GM18508 (cell line): ENCODE results near the gene KLHL29.

ENCODE experiments used
- ATAC-seq: cut with Tn5 transposase; IDR thresholded peaks from one replicate; pipeline ENCODE4 v1.9.1; 2021; ENCODE audit warnings: moderate number of reproducible peaks; ENCODE audit not compliant: insufficient read depth, unreplicated experiment

Gene KLHL29

DNA sequence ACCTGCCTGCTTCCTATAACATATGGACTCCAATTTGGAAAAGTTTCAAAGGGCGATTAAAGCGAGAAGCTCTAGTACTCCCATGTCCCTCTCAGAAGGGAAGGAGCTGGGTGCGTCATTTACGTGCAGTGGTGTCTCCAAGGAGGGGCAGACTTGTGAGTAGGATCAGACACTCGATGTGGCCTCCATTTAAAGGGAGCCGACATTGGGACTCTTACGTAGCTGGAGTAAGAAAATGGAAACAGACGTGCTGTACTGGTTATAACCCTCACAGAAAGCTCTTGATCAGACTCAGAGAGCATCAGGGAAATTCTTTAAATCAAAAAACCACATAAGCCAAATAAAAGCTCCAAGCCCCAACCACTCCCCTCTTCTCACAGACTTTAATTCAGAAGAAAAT is 198.5 kb downstream of the KLHL29 start:
- no peak for ATAC-seq

DNA sequence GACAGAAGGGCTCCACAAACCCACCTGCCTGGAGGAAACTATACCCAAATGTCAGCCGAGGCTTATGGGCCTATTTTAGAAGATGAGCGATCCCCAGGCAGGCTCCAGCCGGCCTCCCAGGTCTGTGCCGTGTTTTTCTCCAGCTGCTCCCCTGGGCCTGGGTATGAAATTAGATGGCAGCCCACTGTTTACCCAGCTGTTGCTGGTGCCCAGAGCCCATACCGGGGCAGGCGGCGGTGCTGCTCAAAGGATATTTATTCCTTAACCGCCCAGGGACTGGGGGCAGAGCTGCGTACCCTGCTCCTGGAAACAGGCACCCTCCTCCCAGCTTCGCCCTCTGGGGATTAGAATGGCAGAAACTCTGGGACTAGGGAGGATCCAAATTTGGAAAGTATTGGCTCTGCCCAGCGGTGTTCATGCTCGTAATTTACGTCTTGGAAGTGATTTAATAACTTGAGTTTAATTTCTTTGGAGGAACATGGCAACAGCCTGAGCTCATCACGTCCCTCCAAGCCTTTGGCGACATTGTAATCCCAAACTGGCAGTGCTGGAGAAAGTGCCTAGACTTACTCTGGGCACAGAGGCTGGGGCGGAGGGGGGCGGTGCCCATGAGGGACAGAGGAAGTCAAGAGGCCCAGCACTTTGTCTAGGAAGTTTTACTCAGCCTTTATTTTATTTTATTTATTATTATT is 199.2 kb downstream of the KLHL29 start:
- ATAC-seq = no peak

DNA sequence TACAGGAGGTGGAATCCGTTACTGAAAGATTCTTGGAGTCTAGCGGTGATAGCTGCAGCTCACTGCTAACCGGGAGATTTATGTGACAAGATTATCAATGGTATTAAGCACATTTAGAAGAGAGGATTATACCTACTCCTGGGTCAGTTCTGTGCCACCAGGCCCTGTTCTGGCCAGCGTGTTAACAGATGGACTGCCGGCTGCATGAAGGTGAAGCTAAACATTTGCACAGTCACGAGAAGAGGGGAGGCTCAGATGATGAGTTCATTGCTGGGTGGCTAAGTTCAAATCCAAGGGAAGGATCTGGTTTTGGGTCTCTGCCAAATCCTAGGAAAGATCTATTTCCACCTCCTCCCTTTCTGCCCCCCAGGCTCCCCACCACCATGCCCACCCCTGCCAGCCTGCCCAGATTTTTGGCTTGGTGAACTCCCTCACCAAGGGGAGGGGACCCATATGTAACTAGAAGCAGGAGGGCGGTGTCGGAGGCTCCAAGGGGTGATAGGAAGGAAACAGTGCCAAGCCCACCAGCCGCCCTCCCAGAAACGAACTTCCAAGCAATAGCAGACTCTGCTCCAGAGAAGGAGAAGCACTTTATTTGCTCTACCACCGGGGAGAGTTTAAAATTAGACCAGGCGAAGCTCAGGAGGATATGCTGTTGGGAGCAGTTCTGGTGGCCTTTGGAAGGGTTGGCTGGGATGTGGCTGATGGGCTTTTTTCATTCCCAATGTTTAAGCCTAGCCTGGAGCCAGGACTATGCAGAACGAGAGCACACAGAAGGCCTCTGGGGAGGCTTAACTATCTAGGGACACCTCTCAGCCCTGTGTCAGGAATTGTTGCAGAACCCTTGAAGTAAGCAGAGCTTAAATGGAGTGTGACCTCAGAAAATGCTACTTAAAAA is 200.5 kb downstream of the KLHL29 start:
- ATAC-seq = no peak

DNA sequence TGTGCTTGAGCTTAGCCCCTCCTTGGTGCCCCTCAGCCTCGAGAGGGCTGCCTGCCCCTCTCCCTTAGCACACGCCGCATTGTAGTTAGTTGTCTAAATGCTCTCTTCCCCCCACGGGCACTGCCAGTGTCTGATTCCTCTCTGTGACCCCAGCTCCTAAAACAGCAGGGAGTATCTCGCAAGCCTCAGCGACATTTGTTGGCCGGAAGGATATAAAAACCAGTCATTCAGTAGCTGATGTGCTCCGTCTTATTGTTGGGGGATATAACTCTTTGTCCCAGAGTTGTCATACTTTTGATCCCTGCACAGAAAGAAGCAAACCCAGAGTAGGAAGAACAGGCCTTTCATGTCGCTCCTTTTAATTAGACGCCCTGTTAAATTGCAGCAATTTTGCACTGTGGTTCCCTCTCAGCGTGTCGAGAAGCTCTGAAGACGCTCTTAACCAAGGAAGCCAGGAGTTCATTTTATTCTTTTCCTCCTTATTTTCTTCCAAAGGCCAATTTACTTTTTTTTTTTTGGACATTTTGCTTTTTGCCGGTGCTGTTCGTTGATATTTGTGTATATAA is 201.8 kb downstream of the KLHL29 start:
- no peak for ATAC-seq

DNA sequence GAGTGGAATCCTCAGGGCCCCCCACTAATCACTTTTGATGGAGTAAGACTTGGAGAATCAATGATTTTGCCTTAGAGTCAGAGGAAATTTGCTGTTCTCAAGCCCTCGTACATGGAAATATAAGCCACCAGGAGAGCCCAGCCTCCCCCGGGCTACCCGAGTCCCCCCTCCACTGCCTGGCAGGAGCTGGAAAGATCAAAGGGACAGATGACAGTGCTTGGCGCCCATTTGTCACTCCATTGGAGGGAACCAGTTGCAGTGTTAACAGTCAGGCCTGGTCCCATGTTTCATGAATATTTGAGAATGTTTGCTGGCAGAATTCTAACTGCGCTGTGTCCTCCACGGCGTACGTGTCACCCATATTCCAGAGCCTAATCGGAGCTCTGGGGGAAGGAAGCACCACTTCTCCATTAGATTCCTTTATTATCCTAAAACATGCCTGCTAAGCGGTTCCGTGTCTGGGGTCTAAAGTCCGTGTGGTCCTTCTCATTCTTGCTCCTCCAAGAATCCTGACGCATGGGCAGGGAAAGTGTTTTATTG is 202.4 kb downstream of the KLHL29 start:
- ATAC-seq = no peak

DNA sequence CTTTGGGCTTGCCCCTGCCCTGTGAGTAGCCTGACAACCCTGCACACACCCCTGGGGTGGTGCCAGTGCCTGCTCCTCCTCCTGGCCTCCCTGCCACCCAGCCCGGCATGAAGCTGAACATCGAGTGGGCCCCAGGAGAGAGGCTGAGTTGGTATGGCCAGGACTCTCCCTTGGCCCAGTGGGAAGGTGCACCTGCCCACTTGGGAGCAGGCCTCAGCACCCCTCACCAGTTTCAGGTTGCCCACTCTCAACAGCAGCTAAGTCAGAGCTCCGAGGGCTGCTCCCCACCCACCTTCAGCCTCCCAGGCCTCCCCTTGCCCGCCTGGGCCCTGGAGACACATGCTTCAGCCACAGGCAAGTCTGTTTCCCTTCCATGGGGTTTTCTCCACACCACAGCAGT is 203.1 kb downstream of the KLHL29 start:
- no peak for ATAC-seq

DNA sequence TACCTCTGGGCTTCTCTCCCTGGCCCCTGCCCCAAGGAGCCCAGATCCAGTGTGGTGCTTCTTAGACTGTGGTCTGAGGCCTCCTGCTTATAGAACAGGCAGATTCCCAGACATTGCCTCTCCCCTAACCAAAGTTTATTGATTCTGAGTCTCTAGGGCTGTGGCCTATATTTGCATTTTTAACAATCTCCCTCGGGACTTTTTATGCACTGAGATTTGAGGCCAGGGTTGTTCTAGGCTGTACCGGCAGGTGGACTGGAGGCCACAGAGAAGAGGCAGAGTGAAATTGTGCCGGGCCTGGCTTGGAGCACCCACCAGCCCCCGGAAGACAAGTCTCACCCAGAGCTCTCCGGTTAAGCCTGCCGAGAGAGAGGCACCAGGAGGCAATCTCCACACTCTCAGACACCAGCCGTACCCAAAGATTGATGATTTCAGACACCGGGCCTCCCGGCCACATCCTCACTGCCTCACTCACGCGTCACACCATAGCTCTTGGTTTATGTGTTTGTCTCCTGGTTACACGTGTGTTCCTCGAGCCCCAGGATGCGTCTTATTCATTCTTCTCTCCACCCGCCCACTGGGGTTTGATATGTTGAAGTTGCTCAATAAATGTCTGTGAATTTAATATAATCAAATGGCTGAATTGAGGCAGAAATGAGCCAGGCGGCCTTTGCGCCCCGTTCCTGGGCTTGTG is 203.7 kb downstream of the KLHL29 start:
- no peak for ATAC-seq

DNA sequence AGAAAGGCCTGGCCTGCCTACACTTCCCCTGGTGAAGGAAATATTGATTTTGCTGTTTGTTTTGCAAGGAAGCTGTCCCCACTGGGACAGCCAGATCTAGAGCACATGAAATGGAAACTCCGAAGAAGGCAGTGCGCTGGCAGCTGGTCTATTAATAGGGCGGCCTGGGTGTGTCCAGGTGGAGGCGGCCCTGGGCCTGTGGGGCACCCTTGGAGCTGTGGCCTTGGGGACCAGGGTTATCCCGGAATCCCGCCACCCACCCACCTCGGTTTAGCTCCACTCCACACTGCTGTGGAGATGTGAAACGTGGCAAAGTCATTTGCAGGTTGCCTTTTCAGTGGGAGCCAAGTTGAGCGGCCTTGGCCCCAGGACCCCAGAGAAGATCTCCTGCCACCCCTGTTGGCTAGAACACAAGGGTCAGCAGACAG is 204.3 kb downstream of the KLHL29 start:
- no peak for ATAC-seq

DNA sequence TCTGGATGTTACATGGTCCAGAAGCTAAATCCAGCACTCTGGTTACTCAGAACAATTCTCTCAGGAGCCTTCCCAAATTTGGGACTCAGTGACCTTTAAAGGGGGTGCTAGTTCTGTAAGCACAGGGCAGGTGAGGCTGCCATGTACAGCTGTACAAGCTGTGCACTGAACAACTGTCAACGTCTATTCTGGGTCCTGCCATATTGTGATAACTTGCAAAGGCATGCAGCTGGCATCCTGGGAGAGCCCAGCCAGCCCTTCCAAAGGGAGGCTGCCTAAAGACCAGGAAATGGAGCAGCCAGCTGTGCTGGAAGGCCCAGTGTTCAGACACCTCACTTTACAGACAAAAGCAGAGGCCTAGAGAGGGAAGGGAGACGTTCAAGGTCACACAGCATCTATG is 204.8 kb downstream of the KLHL29 start:
- ATAC-seq = no peak

DNA sequence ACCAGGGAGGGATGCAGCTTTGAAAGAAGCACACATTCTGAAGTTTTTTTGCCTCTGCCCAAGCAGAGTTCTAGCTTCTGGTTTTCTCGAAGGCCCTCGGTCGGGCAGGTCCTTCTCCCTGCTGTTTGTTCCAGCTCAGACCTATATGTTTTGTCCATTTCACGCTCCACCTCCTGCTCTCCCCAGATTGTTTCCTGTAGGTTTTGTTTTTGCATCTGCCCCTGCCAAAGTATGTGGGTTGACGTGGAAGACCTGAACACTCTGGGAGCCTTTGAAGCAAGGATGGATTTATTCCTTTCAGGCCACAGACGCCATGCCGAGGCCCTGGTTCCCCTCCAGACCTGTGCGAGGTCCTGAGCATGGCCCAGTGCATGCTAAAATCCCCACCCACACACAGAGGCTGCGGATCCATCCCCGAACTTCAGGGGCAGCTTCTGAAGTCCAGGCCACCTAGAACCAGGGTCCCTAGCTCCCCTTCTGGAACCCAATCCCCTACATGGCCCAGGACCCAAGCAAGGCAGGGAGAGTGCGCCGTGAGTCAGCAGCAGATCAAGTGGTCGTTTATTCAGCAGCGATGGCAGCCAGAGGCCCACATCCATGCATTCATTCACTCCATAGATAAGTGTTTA is 205.4 kb downstream of the KLHL29 start:
- ATAC-seq = no peak

DNA sequence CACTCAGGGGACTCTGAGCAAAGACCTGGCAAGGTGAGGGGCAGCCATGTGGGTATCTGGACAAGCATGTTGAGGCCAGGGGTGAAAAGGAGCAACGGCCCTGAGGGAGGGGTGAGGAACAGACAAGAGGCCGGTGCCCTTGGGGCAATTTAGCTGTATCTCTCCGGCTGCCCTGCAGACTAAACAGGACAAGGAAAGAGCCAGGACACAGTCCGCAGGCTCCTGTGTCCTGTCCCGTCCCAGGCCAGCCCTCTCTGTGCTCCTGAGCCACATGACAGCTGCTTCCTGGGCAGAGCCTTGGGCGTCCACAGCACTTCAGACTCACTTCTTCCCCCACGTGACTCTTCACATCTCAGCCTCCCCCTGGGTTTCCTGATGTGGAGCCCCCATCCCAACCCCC is 206.1 kb downstream of the KLHL29 start:
- no peak for ATAC-seq

DNA sequence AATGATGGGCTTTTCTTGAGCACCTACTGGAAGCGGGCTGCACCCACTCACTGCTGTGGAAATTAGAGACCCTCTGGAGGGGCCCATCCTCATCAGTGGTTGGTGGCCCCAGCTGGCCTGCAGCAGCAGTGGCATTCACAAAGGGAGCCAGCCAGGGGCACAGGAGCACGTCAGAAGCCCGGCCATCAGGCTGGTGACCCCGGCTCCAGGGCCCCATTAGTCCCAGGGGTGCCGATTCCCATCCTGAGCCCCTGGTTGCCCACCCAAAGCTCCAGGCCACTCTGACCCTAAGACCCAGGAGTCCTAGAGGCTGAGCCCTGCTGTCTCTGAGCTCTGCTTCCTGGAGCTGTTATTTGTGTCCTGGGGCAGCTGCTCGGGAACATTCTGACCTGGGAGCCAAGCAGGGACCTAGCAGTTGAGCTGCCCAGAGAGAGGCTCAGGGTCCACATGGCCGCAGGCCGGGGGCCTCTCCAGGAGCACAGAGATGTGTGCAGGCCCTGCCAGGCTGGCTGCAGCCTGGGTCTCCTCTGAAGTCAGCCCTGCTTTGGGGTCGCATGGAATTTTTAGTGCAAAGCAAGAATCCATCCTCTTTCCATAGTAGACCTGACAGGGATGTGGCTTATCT is 207.2 kb downstream of the KLHL29 start:
- no peak for ATAC-seq

DNA sequence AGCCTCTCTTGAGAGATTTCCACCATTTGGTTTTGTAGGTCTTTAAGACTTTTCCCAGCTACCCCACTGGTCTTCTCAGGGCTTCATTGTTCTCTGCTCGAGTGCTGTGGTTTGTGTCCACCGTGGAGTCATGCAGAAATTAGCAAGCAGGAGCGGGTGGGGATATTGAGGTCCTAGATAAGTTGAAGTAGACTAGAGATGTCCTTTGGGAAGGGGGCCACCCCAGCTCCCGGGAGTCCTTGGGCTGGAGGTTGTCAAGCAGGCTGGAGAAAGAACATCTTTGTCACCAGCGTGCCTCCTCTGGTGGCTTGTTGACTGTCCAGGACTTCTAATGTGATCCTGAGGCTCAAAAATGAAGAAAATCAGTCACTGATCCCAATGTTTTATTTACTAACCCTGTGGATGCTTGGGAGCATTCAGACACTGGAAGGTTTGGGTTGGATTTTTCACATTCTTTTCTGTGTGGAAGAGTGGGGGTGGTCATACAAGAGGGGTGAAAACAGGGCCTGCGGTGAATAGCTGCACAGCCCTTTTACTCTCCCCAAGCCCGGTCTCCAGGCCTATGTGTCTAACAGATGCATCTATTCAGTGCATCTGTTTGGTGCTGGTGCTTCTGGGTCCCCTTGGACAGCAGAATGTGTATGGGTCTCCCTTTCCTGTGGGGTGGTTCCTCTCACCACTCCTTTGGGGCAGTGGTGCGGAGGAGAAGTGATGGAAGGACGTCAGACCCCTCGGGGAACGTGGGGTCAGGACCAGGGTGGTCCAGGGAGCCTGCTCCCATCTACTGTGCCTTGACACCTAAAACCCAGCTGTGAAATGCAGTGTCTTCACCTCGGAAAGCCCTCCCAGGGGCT is 208.1 kb downstream of the KLHL29 start:
- ATAC-seq = no peak

DNA sequence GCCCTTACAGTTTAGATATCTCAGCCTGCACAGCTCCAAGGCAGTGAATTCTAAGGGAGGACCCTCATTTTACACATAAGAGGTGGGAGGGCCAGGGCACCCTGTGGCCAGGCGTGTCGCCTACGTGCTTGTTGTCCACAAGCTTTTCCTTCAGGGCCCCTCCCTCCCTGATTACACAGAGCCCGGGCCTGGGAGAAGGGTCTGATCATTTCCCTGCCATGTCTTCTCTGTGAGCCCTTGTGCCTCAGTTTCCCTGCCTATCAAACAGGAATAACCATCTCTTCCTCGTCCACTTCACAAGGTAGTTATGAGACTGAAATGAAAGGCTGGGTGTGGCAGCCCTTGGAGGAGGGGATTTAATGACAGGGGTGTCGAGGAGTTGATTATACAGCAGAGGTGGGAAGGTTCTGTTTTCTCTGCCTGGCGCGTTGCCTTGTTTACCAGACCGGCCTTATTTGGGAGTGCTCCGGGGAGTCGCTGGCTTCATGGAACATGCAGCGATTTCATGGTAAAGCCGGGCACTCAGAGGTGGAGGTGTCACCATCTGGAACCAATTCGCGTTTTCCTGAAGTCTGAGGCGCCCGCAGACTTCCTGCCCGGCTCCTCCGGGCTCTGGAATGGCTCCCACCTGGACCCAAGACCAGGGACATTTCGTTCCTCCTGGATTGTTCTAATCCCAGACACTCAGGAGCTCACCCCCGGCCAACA is 208.9 kb downstream of the KLHL29 start:
- ATAC-seq = no peak

DNA sequence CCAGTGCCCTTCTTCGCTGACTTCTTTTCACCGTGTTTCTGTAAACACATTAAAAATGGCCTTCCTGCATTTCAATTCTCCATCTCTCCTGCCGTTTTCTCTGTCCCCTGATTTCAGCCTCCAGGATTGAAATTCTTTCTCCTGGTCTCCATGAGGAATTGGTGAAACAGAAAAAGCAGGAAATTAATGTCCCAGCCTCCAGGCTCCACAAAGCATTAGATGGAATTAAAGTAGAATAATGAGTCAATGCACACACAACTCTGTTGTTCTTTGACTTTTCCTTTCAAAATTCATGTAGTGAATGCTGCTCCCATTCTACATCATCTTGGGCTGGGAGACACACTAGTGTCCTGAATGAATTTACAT is 209.5 kb downstream of the KLHL29 start:
- no peak for ATAC-seq

DNA sequence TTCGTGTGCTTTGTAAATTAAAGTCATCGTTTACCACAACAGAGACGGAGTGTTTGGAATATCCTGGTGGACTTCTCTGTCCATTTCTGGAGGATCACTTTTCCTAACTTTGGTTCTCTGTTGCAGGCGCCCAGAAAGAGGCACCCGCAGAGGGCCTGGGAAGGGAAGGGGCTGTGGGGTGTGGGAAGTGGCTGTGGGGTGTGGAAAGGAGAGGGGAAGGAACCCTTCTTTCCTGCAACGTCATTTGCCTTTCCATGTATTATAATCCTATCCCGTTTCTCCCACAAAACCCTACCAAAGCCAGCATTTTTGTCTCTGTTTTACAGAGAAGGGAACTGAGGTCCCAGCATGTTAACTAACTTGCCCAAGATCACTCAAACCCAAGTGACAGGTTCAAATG is 210.0 kb downstream of the KLHL29 start:
- ATAC-seq = no peak

DNA sequence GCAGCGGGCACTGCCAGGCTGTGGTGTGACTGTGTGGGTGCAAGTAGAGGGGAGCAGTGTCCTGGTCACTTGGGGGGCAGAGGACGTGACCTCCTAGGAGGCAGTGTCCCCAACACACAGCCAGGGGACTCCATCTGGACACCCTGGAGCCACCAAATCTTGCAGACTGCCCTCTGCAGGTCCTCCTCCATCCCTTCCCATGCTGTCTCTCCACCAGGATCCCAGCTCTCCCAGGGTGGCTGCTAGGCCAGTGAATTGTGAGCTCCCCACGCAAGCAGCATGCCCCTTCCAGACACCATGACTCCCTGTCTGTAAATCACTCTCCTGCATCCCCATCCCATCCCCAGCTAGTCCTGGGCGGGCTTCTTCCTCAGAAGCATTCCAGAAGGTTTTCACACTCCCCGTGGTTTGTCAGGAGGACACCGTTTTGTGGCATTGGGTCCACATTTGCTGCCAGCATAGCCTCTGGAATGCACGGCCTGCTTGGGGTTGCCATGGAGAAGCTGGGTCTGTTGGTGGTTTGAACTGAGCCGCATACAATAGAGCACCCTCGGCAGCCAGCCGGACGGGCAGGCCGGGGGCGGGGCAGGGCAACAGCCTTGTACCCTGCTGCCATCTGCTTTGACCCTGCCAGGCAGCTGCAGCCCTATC is 210.7 kb downstream of the KLHL29 start:
- ATAC-seq = no peak
